ENCODE measurements around the gene SLC39A13. TPM values are rescaled to one million over a fixed set of nuclear protein-coding genes. Genes with fewer than 3 reads are reported as not detected.

SLC39A13 gene
- total RNA-seq, 1 donor from 2014 or later: 124 TPM

DNA sequence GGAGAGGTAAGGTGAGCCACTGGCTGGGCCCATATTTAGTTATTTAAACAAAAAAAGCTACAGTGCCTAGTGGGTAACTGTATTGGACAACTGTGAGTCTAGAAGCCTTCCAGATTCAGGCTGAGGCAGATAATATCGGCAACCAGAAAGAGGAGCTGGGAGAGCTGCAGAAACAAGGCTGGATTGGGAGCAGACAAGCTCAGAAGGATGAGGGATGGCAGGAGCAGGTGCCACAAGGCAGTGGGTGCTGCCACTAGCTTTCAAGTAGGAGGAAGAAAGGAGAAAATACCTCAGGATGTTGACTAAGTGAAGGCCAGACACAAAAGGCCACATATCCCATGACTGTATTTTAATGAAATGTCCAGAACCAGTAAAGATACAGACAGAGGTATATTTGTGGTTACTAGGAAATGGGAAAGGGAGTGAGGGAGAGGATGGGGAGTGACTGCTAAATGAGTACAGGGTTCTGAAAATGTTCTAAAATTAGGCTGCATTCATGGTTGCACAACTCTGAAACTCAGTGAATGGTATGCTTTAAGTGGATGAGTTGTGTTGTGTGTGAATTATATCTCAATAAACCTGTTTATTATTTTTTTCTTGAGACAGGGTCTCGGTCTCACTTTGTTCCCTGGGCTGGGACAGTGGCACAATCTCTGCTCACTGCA is 52.3 kb downstream of the SLC39A13 start:
- H3K4me3 Mint-ChIP-seq (ENCODE audit: unreplicated experiment): no peak overlapping the region
- H3K4me1 Mint-ChIP-seq (ENCODE audit: low read depth): peaks cover 10% of the 10 kb centered on the region
- H3K27me3 Mint-ChIP-seq (ENCODE audit: low read depth): no peaks in the 10 kb centered on the region
- H3K9me3 Mint-ChIP-seq (ENCODE audit: low read depth): no peaks in the 10 kb centered on the region
- no peak overlapping the region for H3K27ac Mint-ChIP-seq (ENCODE audit: unreplicated experiment)
- DNase-seq (ENCODE audit: low spot score): no peak
- H3K36me3 Mint-ChIP-seq (ENCODE audit: low read depth): peaks cover 4% of the 10 kb centered on the region
- TF ChIP-seq, protein P1, sequence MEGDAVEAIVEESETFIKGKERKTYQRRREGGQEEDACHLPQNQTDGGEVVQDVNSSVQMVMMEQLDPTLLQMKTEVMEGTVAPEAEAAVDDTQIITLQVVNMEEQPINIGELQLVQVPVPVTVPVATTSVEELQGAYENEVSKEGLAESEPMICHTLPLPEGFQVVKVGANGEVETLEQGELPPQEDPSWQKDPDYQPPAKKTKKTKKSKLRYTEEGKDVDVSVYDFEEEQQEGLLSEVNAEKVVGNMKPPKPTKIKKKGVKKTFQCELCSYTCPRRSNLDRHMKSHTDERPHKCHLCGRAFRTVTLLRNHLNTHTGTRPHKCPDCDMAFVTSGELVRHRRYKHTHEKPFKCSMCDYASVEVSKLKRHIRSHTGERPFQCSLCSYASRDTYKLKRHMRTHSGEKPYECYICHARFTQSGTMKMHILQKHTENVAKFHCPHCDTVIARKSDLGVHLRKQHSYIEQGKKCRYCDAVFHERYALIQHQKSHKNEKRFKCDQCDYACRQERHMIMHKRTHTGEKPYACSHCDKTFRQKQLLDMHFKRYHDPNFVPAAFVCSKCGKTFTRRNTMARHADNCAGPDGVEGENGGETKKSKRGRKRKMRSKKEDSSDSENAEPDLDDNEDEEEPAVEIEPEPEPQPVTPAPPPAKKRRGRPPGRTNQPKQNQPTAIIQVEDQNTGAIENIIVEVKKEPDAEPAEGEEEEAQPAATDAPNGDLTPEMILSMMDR (IDR thresholded peaks at IDR 0.05): no peak

DNA sequence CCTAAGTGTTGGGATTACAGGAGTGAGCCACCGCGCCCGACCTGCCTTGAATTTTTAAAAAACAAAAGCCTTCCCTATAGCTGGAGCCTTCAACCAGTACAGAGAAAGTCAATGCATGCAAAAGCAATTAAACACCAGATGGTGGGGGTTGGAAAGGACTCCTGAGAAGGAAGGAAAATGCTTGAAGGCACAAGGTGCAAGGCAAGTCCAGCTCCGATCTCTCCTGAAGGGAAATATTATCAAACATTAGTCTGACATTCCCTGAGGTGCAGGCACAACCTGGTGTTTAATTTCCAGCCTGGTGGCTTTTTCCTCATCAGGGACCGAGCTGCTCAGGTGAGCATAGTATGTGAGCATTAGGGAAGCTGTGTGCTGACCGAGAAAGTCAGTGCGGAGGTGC is 53.5 kb downstream of the SLC39A13 start:
- H3K36me3 Mint-ChIP-seq (ENCODE audit: low read depth): peaks cover 4% of the 10 kb centered on the region
- no peaks in the 10 kb centered on the region for H3K27me3 Mint-ChIP-seq (ENCODE audit: low read depth)
- H3K4me3 Mint-ChIP-seq (ENCODE audit: unreplicated experiment): no peak overlapping the region
- peak; percentile 27 for DNase-seq (ENCODE audit: low spot score)
- TF ChIP-seq, protein P1 (IDR thresholded peaks at IDR 0.05): no peak
- peaks cover 21% of the 10 kb centered on the region for H3K4me1 Mint-ChIP-seq (ENCODE audit: low read depth)
- H3K9me3 Mint-ChIP-seq (ENCODE audit: low read depth): no peaks in the 10 kb centered on the region
- no peak overlapping the region for H3K27ac Mint-ChIP-seq (ENCODE audit: unreplicated experiment)

DNA sequence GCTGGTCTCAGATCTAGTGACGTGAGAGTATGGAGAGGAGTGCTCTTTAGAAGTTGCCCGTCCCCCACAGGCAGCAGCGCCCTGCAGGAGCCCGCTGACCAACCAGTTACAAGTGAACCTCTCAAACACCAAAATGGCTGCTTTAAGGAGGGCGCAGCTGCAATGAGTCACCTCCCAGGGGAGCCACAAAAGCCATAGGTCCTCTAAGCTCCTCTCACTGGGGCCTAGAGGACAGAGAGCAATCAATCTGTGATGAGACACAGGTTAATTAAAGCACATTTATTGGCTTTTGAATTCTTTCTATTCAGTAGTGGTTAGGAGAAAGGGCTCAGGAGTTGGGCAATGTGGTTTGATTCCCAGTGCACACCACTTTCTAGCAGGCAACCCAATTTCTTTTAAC is 56.1 kb downstream of the SLC39A13 start:
- Mint-ChIP-seq H3K27ac (ENCODE audit: unreplicated experiment) (peak overlapping the region; percentile 45), H3K4me3 (ENCODE audit: unreplicated experiment) (no peak overlapping the region), H3K4me1 (ENCODE audit: low read depth) (peaks cover 45% of the 10 kb centered on the region), H3K36me3 (ENCODE audit: low read depth) (peaks cover 11% of the 10 kb centered on the region), H3K9me3 (ENCODE audit: low read depth) (no peaks in the 10 kb centered on the region), H3K27me3 (ENCODE audit: low read depth) (no peaks in the 10 kb centered on the region)
- DNase-seq (ENCODE audit: low spot score): no peak
- TF ChIP-seq, protein P1 (IDR thresholded peaks at IDR 0.05): no peak

Small RNA genes lying within 50 kb of the gene (microRNA-seq; reads per million reads assigned to microRNA genes)
- gene MIR4487 (ENCODE audit: borderline number of aligned reads): not detected

Other genes starting within 250 kb of the SLC39A13 start
- gene ARFGAP2, start 231.7 kb upstream of the SLC39A13 start, total RNA-seq: 48.4 to 55.6 TPM (median 51.1 TPM) in 3 replicates
- 45.0 to 69.4 TPM (median 65.3 TPM) in 3 replicates for gene PACSIN3, start 222.2 kb upstream of the SLC39A13 start, total RNA-seq
- 45.0 to 51.3 TPM (median 49.1 TPM) in 3 replicates for gene DDB2, start 193.6 kb upstream of the SLC39A13 start, total RNA-seq
- gene ACP2, start 159.8 kb upstream of the SLC39A13 start, total RNA-seq: 35.3 to 54.5 TPM (median 36.1 TPM) in 3 replicates
- 3.2 to 7.0 TPM (median 4.8 TPM) in 3 replicates for gene NR1H3, start 150.6 kb upstream of the SLC39A13 start, total RNA-seq
- gene MADD, start 138.5 kb upstream of the SLC39A13 start, total RNA-seq: 28.3 to 32.1 TPM (median 29.6 TPM) in 3 replicates
- not detected in 3 replicates for gene MYBPC3, start 55.9 kb upstream of the SLC39A13 start, total RNA-seq
- gene SPI1, start 30.0 kb upstream of the SLC39A13 start, total RNA-seq: not detected in 3 replicates
- 100 to 139 TPM (median 108 TPM) in 3 replicates for gene PSMC3, start 17.8 kb downstream of the SLC39A13 start, total RNA-seq
- gene RAPSN, start 40.5 kb downstream of the SLC39A13 start, total RNA-seq: 0.33 to 0.35 TPM (median 0.34 TPM) in 3 replicates
- gene CELF1, start 144.5 kb downstream of the SLC39A13 start, total RNA-seq: 82.2 to 90.2 TPM (median 87.7 TPM) in 3 replicates
- 40.4 to 48.8 TPM (median 43.5 TPM) in 3 replicates for gene PTPMT1, start 157.0 kb downstream of the SLC39A13 start, total RNA-seq
- gene KBTBD4, start 170.4 kb downstream of the SLC39A13 start, total RNA-seq: 11.1 to 16.5 TPM (median 12.9 TPM) in 3 replicates
- 63.6 to 102 TPM (median 70.3 TPM) in 3 replicates for gene NDUFS3, start 170.5 kb downstream of the SLC39A13 start, total RNA-seq
- gene FAM180B, start 178.1 kb downstream of the SLC39A13 start, total RNA-seq: not detected in 3 replicates
- gene C1QTNF4, start 185.8 kb downstream of the SLC39A13 start, total RNA-seq: 0.40 to 0.41 TPM in 2 of 3 replicates, not detected in the other
- gene MTCH2, start 234.0 kb downstream of the SLC39A13 start, total RNA-seq: 94.3 to 107 TPM (median 99.7 TPM) in 3 replicates